ENCODE measurements around the gene NAALAD2. TPM values are rescaled to one million over a fixed set of nuclear protein-coding genes. Genes with fewer than 3 reads are reported as not detected.

Gene NAALAD2
- total RNA-seq, result 0.16 and 0.25 TPM in 2 replicates

DNA sequence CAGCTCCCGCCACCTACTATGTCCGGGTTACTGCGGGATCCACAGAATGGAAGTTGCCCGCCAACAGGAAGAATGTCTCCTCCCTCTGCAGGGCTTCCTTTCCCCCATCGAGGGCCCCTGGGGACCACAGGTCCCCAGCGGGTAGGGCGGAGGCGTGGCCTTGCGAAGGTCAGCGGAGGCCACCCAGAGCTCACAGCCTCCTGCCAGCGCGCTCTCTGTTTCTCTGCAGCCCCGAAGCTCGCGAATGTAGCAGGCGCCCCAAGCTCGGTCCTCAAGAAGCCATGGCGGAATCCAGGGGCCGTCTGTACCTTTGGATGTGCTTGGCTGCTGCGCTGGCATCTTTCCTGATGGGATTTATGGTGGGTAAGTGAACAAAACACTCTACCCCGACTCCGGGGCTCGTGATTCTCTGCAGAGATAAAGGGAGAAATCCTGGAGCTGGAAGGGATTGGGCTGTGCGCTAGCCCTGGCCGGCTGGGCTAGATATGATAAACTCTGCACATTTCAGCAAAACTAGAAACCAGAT, at the start of gene NAALAD2:
NAALAD2 (plus strand) TSS at position 186 of the 526 bp plus-strand sequence; CDS start at position 282, 96 bp downstream.

DNA sequence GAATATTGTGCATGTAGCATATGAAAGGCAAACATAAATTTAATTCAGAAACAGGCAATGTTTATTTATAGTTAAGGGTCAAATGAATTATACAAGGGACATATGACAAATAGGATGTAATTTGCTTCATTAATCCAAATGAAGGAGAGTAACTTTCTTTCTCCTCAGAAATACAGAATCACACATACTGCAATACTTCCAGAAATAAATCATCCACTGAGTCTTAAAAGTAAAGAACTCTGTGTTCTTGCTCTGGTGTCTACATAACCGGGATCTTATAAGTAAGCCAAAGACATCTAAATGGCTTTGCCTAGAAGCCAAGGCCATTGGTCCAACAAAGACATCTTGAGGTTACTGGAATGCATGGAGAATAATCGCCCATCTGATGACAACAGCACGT, 48.8 kb upstream of the NAALAD2 start, which contains the start of gene UBTFL1:
UBTFL1 (plus strand) TSS at position 301 of the 400 bp plus-strand sequence; CDS start at position 301, 0 bp downstream.

DNA sequence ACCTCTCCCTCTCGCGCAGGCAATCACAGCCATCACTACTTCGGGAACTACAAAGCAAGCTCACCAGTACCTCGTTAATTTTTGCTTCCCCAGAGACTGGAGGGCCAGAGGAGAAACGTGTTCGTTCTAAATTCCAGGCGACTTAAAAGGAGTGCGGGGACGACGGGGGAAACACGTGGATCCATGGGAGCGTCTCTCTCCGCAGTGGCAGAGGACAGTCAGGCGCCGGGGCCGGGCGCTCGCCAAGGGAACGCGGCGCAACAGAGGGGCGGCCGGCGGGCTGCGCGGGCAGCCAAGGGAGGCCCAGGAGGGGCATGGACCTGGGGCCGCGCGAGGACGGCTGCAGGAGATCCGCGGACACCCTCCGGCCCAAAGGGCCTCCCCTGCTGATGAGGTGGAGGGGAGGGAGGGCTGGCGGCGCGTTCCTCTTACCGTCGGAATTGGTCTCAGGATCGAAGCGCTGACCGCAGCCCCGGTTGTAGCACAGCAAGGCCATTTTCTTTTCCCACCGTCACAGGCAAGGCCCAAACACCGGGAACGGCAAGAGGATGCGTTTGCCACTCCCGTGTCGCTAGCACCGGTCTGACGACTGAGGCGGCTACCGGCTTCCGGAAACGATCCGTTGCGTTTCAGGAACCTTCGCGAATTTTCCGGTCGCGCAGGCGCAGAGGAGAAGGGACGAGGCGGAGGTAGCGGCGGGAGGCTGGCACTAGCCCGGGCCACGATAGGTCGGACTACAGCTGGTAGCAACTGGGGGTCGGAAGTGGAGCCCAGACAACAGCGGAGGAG, 88.2 kb downstream of the NAALAD2 start, which contains the start of gene CHORDC1:
CHORDC1 (minus strand) TSS at position 591 of the 789 bp plus-strand sequence; CDS start at position 496, 95 bp downstream.

Other genes with a start within 250 kb of the NAALAD2 start
- gene TRIM49D1, start 212.4 kb upstream of the NAALAD2 start, total RNA-seq, result not detected in 2 replicates
- not detected in 2 replicates for gene TRIM49D2, start 210.6 kb upstream of the NAALAD2 start, total RNA-seq
- not detected in 2 replicates for gene TRIM64, start 168.6 kb upstream of the NAALAD2 start, total RNA-seq
- gene TRIM49C, start 103.6 kb upstream of the NAALAD2 start, total RNA-seq, result not detected in 2 replicates
- gene UBTFL1, start 48.7 kb upstream of the NAALAD2 start, total RNA-seq, result not detected in 2 replicates
- 17.6 and 44.2 TPM in 2 replicates for gene CHORDC1, start 88.4 kb downstream of the NAALAD2 start, total RNA-seq

Data from bladder microvascular endothelial cell (primary cell).